Stimulated activated CD4-positive, alpha-beta T cell treated with anti-CD3 and anti-CD28 coated beads, Interleukin-4, amount 100 ng/mL, for 48 hours (primary cell): Measurements from ENCODE around the gene DNAJB1.
"Not testable (repeated sequence)": the region's sequence is repeated elsewhere in the genome, so short reads cannot be mapped to it uniquely, and the experiment has no call there.

Experiments
- DNase-seq, 2 donors: peaks; one replicate each; pipeline ENCODE4 v3.0.0-alpha.2; 2020; ENCODE audit warnings: low read depth in 2 of 2

DNAJB1 gene

DNA sequence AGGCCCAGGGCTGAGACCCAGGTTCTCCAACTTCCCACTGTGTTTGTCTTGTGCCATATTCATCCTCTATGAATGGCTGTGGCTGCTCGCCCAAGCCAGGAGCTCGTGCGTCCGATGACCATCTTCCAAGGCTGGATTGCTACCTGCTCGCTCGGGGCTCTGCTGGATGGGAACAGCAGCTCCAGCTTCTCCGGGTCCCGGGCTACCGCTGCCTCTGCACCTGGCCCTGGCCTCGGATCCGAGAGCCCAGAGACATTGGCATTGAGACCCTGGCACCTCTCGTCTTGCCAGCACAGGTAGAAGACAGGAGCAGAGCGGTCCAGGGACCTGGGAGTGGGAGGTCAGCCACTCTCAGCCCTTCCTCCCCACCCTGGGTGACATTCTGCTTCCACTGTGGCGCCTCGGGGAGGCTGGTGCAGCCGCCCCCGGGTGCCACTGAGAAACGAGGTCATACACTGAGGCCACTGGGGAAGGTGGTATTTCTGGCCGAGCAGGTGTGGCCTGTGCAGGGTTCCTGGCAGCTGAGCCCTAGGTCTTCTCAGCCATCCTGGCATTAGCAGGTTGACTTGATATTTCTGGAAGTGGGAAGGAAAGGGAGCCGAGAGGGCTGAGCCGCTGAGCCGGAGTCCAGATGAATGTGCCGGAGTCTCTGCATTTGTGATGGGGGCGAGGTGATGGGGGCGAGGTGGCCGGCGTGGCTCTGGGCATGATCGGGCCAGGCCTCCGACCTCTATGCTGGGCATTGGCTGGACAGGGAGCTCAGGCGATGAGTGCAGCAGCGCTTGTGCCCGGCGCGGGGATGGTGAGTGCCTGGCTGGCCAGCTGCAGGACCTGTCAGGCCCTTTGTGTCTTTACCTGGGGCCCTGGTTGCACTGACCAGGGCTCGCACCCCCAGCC, 35.1 kb upstream of the DNAJB1 start:
- no peak for DNase-seq

- DNase-seq, result not testable (repeated sequence)
Observed at GRCh38 chr19:14552006-14552360, 33.8 kb upstream of the DNAJB1 start.

GRCh38 chr19:14551134-14552005, 33.2 kb upstream of the DNAJB1 start:
- peak; percentile 57 to 60 for DNase-seq

GRCh38 chr19:14550201-14550754, 32.1 kb upstream of the DNAJB1 start:
- no peak for DNase-seq

DNA sequence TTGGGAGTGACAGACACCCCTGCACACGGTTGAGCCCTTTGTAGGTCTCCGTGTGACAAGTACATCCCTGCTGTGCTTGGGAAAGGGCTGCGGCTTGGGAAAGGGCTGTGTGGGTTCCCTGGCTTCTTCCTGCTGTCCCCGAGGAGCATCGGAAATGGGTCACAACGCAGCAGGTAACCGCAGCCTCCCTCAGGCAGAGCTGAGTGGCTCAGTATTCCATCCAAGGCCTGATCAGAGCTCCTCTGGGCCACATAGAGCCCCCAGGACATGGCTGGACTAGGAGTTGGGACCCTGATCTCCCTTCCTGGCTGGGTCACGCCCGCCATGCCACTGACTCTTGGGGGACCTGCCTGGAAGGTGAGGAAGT, 27.5 kb upstream of the DNAJB1 start:
- DNase-seq, result no peak

GRCh38 chr19:14544977-14545715, 26.9 kb upstream of the DNAJB1 start:
- DNase-seq, result no peak

DNA sequence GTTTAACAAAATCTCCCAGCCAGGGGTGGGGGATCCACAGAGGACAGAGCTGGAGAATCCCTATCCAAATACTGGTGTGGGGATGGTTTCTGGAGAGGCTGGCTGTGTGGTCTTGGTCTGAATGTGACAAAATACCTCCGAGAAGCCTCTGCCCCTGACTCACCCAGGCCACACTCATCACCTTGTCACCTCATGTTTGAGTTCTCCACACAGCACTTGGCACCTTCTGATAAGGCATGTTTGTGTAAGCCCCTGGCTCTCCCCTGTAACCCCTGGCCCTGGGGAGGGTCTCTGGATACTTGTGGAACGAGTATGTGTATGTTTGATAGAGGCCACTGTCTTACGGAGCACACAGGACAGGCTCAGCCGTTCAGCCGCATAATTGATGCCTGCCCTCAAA, 25.9 kb upstream of the DNAJB1 start:
- DNase-seq, result no peak

DNA sequence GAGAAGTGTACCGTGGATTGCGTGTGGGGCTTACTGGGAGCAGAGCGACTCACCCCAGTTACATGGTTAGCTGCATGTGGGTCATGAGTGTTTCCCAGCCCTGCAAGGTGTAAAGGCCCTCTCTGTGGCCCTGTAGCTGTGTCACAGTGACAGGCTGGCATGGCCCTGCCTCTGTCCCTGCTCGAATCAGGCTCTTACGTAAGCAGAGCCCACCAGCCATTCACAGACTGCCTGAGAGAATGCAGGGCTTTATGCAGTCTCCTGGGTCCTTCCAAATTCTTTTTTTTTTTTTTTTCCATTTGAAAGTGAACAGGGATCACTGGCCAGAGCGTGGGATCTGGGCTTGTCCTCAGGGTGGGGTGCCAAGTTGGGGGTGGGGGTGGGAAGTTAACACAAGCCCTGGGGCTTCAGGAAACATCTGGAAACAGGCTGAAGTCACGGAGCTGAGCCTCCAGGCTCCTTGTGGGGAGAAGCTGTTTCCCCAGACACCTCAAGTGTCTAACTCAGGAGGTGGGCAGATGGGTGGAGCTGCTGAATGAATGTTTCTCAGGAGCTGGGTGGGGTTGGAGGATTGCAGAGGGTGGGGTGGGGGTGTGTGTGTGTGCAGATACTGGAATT, 24.6 kb upstream of the DNAJB1 start:
- no peak for DNase-seq

GRCh38 chr19:14541979-14542378, 23.8 kb upstream of the DNAJB1 start:
- DNase-seq, result not testable (repeated sequence)

GRCh38 chr19:14540741-14541525, 22.7 kb upstream of the DNAJB1 start:
- DNase-seq, result no peak

DNA sequence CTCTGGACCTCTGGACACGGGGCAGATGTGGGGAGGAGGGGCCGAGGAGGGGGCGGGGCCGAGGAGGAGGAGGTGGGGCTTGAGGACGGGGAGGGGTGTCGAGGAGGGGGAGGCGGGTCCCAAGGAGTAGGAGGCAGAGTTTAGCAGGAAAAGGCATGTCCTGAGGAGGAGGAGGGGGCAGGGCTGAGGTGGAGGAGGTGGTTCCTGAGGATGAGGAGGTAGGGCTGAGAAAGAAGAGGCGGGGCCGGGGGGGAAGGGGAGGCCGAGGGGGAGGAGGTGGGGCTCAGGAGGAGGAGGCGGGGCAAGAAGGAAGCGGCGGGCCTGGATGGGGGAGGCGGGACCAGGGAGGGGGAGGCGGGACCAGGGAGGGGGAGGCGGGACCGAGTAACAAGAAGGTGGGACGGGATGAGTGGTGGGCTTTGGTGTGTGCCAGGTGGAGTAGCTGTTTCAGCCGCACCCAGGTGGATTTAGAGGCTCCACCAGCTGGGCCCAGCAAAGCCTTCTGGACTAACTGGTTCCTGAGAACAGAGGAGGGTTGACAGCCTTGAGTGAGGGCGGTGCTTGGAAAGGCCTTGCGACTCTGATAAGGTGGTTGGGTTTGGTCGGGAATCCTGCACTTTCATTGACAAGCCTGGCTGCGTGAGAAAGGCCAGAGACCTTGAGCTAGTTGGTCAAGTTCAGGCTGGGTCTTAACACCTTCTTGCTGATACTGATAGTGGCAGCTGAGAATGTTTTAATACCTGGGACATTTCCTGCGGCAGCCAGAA, 18.9 kb upstream of the DNAJB1 start:
- peak; percentile 41 to 47 for DNase-seq

GRCh38 chr19:14533450-14533849, 15.3 kb upstream of the DNAJB1 start:
- DNase-seq, result no peak

DNA sequence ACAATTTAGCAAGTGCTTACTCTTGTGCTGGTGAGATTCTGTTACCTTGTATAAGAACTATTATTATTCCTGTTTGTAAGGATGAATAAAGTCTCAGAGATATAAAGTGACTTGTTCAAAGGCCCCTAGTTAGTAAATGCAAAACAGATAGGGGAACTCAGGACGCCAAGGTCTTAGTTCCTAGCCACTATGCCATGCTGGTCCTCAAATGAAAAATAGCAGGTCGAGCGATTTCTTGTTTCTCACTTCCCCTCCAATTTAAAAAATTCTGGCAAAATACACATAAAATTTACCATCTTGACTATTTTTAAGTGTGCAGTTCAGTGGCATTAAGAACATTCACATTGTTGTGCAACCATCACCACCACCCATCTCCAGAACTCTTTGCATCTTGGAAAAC, 12.3 kb upstream of the DNAJB1 start:
- no peak for DNase-seq

DNA sequence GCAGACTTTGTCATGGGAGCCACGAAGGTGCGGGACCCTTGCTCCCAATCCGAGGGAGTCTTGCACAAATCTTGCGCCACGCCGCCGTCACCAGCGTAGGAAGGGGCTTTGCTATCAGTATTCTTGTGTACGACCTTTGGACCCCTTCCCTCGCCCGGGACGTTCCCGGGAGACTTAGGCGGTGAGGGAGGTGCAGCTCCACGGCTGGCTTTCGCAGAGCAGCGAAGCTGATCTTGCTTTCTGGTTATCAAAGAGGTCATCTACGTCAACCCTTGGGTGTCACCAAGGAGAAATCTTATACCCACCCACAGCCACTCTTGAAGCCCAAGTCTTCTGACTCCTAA, 11.8 kb upstream of the DNAJB1 start:
- no peak for DNase-seq

- DNase-seq, result peak; percentile 100
Observed at GRCh38 chr19:14529254-14530004, 11.2 kb upstream of the DNAJB1 start, which contains the start of gene TECR. Gene TECR, plus strand, starts transcription at chr19:14529594. Its CDS starts 103 bp downstream, at chr19:14529697.

- no peak for DNase-seq
Observed at GRCh38 chr19:14528419-14529253, 10.4 kb upstream of the DNAJB1 start.

- no peak for DNase-seq
Observed at GRCh38 chr19:14526423-14526822, 8.2 kb upstream of the DNAJB1 start.

DNA sequence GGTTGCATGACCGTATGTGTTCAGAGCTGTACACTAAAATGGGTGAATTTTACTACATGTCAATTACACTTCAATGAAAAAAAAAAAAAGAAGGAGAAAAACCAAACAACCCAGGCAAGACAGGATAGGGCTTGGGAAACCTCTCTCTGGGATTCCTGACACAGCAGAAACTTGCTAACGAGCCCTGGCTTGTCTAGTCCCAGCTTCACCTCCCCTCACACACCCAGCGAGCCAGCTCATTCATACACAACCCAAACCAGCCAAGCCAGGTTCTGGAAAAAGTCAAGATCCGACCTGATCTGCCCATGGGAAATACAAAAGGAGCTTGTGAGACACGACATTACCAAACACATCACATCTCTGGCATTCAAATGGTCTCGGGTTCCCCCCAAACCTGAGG, 7.5 kb upstream of the DNAJB1 start:
- no peak for DNase-seq
